DMS114 treated with DMSO at 0.1 percent for 48 hours (cell line): ENCODE measurements around the gene RBM17.
"Not testable (repeated sequence)": the region's sequence is repeated elsewhere in the genome, so short reads cannot be mapped to it uniquely, and the experiment has no call there.

ENCODE experiments used
- DNase-seq: peaks from one replicate; lab custom pipeline; 2025; ENCODE audit not compliant: unreplicated experiment; lab: John Stamatoyannopoulos, UW

Gene RBM17

GRCh38 chr10:6079044-6079443 is 9.8 kb upstream of the RBM17 start:
- no peak for DNase-seq

- DNase-seq, result no peak
Observed at GRCh38 chr10:6080417-6080973, 8.3 kb upstream of the RBM17 start.

GRCh38 chr10:6082496-6083395 is 6.1 kb upstream of the RBM17 start:
- no peak for DNase-seq

- DNase-seq, result no peak
Observed at GRCh38 chr10:6083523-6084475, 5.0 kb upstream of the RBM17 start.

- peak; percentile 92 for DNase-seq
Observed at GRCh38 chr10:6086375-6087233, 2.2 kb upstream of the RBM17 start.

GRCh38 chr10:6089334-6090219 is 743 bp downstream of the RBM17 start:
- no peak for DNase-seq

GRCh38 chr10:6091630-6092029 is 2.8 kb downstream of the RBM17 start:
- DNase-seq, result peak; percentile 21

GRCh38 chr10:6092731-6093130 is 3.9 kb downstream of the RBM17 start:
- DNase-seq, result no peak

- DNase-seq, result no peak
Observed at GRCh38 chr10:6095810-6096570, 7.2 kb downstream of the RBM17 start.

GRCh38 chr10:6097063-6097462 is 8.2 kb downstream of the RBM17 start:
- no peak for DNase-seq

- DNase-seq, result no peak
Observed at GRCh38 chr10:6098156-6098555, 9.3 kb downstream of the RBM17 start.

- DNase-seq, result no peak
Observed at GRCh38 chr10:6100370-6100769, 11.5 kb downstream of the RBM17 start.

- DNase-seq, result no peak
Observed at GRCh38 chr10:6101181-6101580, 12.3 kb downstream of the RBM17 start.

GRCh38 chr10:6102128-6102527 is 13.3 kb downstream of the RBM17 start:
- DNase-seq, result no peak

- DNase-seq, result no peak
Observed at GRCh38 chr10:6103591-6103990, 14.8 kb downstream of the RBM17 start.

GRCh38 chr10:6107616-6108015 is 18.8 kb downstream of the RBM17 start:
- not testable (repeated sequence) for DNase-seq

GRCh38 chr10:6108072-6108471 is 19.2 kb downstream of the RBM17 start:
- no peak for DNase-seq

GRCh38 chr10:6108631-6109443 is 20.0 kb downstream of the RBM17 start:
- DNase-seq, result peak; percentile 45
